SIG-M5 (cell line): ENCODE measurements around the gene CDC27.
"Not testable (repeated sequence)": the region's sequence is repeated elsewhere in the genome, so short reads cannot be mapped to it uniquely, and the experiment has no call there.

ENCODE experiments used
- DNase-seq: peaks from one replicate; lab custom pipeline; 2025; lab: John Stamatoyannopoulos, UW

CDC27 gene

DNA sequence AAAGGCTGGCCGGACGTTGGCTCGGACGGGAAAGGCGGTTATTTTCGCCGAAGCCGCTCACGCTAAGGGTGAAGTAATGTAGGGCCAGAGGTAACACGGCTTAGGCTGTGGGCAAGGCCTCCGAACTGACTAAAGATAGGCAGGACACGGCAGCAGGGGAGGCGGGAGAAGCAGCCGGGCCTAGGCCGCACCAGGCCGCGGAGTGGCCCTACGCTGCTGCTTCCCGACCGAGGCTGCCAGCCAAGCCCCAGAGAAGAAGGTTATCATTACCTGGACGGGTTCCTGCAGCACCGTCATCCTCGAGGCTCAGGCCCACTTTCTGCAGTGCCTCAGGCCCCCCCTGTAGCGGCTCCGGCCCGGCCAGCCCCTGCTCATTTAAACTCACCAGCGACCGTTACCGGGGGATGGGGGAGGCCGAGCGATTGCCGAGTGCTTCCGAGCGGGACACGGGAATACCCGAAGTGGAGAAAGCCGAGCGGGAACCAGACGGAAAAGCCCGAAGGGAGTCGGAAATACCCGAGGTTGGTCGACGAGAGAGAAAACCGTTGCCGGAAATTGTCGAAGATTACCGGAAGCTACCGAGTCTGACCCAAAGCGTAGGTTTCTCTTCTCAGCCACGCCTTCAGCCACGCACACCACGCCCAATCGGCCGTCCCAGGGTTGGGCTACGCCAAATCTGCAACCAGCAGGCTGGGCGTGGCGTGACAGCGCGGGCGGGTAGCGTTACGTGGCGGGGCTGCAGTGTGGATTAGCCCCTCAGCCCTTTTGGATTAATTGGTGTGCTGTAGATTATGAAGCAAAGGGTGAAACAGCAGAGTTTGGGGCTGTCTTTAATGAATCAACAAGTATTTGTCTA lies at the start of gene CDC27:
CDC27 (minus strand) TSS at position 420 of the 856 bp plus-strand sequence; CDS start at position 297, 123 bp downstream.
- DNase-seq = peak; percentile 79

DNA sequence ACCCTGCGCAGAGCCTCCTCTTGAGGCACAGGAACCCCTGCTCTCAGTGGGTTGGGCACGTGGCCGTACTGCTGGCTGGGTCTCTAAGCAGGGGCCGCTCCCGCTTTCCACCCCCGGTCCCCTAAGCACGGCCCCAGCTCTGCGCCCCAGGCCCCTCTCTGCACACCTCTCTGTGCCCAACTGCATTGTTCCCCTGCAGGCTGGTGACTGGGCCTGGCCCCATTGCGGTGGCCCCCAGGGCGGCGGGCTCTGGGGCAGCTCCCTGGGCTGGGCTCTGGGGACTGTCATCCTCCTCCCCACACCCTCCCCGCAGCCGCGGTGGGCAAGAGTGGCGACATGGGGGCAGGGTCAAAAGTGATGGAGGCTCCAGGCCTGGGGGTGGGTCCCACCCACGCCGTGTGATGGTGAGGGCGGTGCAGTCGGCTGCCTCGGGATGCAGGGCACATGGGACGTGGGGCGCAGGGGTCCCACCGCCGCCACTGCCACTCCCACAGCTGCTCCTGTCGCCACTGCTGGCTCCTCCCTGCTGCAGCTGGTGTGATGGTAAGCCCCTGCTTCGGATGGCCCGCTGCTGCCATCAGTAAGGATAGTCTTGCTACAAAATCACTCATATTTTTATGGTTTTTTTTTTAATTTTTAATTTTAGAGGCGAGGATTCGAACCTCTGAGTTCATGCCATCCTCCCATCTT lies 49.4 kb upstream of the CDC27 start:
- DNase-seq = no peak

DNA sequence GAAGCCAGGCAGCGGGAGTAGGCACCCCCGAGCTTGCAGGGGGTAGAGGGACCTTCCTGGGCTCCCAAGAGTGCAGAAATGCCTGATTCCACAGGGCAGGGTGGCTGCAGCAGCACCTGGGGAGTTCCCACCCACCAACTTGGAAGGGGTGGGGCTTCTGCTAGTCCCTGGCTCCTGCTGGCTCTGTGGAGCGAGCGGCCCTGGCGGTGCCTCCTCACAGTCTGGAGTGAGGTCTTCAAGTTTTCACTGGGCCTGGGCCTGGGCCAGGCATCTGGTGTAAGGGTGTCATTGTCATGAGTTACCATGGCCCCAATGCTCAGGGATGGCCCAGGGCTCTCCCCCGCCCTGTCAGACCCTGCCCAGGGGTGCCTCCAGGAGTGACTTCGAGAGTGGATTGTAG lies 48.7 kb upstream of the CDC27 start:
- no peak for DNase-seq

DNA sequence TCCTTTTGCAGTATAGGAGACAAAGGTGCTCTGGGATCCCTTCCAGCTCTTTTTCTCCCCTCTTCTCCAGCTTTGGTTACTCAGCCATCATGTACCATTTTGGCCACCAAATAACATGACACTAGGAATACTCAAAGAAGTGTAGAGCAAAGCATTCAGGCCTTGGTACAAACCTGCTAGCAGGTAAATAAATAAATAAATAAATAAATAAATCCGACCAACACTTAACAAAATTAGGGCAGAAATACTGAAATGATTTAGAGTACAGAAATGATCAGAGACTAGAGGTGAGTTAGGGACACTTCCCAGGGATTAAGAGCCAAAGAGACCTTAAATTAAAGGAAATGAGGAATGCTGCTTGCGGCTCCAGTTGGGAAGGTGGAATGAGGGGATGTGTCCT lies 46.8 kb upstream of the CDC27 start:
- no peak for DNase-seq

DNA sequence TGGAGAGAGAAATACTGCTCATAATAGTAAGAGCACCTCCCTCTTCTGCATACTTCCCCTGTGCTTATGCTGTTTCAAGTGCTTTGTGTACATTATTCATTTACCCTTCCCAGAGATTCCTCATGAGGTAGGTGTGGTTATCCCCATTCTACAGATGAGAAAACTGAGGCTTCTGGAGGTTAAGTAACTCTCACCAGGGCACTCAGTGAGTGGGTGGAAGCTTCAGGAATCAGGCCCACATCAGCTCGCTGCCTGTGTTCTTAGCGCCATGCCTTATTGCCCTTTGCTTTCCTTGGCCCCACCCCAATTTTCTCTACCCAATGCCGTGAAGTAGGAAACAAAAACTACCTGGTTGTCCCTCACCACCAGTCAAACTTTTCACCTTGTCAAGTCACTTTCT lies 46.4 kb upstream of the CDC27 start:
- no peak for DNase-seq

GRCh38 chr17:47232465-47232864 lies 43.4 kb upstream of the CDC27 start:
- no peak for DNase-seq

GRCh38 chr17:47231866-47232265 lies 42.8 kb upstream of the CDC27 start:
- no peak for DNase-seq

GRCh38 chr17:47231334-47231733 lies 42.2 kb upstream of the CDC27 start:
- no peak for DNase-seq

- DNase-seq = no peak
These were observed 41.8 kb upstream of the CDC27 start for GRCh38 chr17:47230864-47231263.

DNA sequence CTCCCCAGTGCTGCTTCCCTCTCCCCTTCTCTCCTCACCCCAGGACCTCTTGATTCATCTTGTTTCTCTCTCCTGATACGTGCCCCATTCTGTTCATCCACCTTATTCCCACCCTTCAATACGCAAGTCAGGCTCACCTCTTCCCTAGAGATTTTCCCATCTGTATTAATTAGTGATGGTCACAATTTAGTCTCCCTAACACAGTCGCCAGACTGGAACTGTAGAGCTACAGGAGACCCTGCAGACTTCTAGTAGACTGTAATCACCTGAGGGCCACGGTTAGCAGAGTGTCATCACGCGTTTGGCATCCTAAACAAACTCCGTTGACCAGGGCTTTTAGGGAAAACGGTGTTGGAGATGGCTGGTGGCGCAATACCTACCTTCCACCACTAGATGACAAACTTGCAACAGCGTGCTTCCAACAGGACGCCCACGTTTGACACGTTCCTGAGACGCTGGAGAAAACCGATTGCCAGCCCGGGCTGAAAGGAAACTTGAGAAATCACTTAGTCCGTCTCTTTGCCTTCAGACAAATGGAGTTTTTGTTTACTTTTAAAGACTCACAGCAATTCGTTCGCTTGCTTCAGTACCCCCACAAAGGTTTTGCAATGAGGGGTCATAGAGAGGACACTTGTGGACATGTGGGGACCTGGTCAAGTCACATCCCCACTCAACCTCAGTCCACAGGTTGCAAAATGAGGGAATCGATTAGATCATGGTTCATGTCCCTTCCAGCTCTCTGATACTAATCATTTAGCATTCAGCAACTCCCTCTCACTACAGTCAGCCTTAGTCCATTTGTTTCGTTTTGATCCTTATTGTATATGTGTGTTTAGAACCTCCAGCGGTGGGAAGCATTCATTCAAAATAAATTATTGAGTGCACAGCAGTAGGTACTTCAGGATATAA lies 40.7 kb upstream of the CDC27 start:
- DNase-seq = peak; percentile 32

- no peak for DNase-seq
These were observed 38.8 kb upstream of the CDC27 start for GRCh38 chr17:47227862-47228261.

DNA sequence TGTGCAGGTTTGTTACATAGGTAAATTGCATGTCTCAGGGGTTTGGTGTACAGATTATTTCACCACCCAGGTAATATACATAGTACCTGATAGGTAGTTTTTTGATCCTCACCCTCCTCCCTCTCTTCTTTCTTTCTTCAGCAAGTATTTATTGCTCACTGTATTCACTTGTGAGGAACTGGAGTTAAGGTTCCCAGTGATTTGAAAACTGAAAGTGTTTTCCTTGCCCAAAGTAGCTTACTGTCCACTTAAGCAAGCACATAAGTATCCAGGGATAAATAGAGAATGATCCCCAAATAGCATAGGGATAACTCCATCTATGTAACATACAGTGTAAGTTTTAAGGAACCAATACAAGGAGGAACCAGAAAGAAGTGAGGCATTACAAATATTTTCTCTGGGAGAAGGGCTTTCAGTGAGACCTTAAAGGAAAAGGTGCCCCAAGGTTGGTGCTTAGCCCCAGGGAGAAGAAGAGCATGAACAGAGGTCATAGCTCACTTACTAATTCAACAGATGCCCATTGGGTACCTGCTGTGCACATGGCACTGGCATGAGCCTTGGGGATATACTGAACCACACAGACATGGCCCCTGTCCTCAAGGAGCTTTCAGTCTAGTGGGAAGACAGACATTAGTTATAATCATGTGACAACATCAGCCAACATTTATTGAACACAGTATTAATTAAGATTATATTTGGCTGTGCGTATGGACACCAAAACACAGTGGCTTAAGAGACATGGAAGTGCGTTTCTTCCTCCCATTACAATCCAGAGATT lies 37.0 kb upstream of the CDC27 start:
- no peak for DNase-seq

DNA sequence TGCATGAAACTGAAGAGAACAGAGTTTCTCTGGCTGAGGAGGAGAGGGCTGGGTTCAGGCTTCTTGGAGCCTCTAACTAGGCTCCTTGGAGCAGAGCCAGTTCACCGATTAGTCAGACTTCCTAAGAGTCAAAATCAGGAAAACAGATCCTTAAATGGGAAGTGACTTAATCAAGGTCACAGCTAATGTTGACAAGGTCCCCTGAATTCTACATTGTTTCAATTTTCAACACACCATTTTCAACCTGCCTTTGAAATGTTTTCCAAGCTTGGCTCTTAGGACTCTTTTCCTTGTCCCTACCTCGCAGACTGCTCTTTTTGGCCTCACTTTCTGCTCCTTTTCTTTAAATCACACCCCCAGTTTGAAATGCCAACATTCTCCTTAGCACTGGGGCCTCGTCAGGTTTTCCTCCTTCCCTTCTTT lies 36.4 kb upstream of the CDC27 start:
- DNase-seq = no peak

DNA sequence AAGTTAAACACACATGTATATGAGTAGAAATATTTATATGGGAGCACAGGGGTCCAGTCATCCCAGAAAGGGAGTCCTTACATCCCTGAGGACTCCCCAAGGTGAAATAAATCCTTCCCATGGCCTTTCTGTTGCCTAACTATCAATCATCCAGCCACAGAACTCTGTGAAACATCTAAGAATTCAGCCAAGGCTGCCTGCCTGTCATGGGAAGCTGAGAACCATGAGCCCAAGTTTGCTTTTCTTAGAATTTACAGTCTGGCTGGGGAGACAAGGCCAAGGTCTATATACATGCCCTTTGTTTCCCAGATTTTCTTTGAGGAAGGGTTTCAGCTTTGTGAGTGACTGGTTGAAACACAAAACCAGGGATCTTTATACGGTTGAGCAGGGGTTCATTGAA lies 35.9 kb upstream of the CDC27 start:
- no peak for DNase-seq

DNA sequence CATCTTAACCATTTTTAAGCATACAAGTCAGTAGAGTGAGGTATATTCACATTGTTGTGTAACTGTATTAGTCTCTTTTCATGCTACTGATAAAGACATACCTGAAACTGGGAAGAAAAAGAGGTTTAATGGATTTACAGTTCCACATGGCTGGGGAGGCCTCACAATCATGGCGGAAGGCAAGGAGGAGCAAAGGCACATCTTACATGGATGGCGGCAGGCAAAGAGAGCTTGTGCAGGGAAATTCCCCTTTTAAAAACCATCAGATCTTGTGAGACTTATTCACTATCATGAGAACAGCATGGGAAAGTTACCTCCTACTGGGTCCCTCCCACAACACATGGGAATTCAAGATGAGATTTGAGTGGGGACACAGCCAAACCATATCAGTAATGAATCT lies 35.0 kb upstream of the CDC27 start:
- DNase-seq = not testable (repeated sequence)

DNA sequence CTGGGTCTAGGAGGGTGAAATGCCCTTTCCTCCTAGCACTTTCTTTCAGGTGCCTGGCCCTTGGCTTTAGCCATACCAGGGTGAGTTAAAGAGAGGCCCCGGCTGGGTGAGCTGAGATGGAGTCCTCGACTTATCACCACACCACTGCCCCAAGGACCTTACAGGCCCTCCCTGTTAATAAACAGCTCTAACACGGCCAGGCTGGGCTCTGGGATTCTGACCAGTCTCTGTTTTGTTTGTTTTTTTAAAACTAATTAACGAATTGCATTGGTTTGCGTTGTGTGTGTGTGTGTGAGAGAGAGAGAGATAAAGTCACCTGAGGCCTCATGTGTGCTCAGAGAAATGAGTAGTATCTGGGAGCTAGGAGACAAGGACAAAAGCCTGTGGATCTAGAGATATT lies 34.4 kb upstream of the CDC27 start:
- DNase-seq = no peak

GRCh38 chr17:47223007-47223406 lies 33.9 kb upstream of the CDC27 start:
- DNase-seq = no peak

GRCh38 chr17:47222047-47222446 lies 33.0 kb upstream of the CDC27 start:
- DNase-seq = no peak

DNA sequence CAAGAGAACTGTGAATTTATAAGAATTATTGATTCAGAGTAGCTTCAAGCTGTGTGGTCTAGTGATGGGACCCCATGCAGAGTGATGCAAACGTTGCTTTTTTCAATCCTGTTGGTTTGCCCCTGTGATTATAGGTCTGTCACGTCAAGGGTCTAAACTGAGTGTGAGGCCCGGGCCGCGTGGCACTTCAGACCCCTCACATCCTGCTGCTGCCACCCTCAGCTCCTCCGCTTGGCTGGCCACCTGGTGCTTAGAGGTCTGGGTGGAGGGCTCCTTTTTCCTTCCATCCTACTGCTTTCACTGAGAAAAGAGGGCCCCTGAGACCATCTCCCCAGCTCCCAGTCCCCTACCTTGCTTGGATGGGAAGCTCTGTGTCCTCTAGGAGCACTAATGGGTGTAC lies 32.1 kb upstream of the CDC27 start:
- DNase-seq = no peak

GRCh38 chr17:47220531-47220999 lies 31.5 kb upstream of the CDC27 start:
- DNase-seq = no peak
